ENCODE measurements around the gene AMPH.
A peak's percentile ranks its signal among the peaks of the same experiment; 100 is the strongest.

The AMPH gene

GRCh38 chr7:38630720-38631673 lies at the start of gene AMPH:
Gene AMPH (minus strand): TSS chr7:38631373. CDS start chr7:38631351, 22 bp downstream.
- peak; percentile 33 to 64 (median 49) for DNase-seq

DNA sequence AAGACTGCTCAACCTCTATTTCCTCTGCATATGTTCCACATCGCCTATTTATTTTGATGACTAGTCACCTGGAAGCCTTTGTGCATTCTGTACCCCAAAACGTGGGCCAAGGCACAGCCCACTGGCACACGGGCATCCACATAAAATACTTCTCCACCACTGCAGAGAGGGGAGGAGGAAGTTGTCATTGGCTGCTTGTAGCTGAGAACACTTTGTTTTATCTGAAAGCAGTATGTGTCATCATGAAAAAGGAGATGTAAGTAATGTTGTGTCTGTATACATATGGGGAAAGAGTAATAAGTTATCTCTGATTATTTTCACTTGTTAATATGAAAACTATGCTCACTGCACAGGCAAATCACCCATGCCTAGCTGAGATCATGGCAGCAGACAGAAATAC lies 48.2 kb upstream of the AMPH start:
- peak; percentile 18 to 48 (median 35) for DNase-seq

DNA sequence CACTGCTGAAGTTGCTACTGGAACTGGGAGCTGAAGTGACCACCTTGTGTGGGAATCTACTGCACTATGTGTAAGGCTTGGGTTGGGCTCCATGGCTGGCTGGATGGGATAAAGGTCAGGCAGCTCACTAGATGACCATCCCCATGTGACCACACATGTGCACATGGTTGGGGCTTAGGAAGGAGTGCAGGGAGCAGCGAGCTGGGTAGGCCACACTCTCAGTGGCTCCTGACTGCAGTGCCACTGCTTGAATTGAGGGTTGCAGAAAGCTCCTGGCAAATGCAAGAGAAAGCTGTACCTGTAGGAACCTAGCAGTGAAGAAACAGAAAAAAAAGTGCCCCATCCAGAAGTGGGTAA lies 47.5 kb upstream of the AMPH start:
- DNase-seq = no peak

DNA sequence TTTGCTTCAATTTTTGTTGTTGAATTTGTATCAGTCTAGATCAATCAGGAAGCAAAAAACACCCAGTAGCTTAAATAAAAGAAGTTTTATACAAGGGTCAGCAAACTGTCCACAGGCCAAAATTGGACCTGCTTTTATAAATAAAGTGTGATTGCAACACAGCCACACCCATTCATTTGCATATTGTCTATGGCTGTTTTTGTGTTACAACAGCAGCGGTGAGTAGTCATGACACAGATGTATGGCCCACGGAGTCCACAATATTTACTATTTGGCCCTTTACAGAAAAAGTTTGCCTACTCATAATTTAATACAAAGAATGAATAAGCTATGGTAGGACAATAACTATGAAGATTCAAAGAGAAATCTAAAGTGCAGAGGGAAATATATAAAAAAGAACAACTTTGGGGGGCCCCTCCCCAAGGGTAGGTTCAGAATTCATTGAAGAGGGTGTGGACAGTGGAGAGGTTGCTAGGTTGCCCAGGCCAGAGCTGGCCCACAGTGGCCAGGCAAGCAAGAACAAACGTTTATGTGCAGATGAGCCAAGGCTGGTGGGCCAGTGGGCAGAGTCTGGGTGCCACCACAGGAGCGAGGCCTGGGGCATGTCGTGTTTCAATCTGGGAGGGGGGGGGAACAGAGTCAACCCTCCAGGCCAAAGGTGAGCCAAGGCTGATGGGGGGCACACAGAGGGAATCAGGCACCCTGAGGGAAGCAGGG lies 47.0 kb upstream of the AMPH start:
- DNase-seq = peak in 2 of 3 donors; percentile 34 to 51

DNA sequence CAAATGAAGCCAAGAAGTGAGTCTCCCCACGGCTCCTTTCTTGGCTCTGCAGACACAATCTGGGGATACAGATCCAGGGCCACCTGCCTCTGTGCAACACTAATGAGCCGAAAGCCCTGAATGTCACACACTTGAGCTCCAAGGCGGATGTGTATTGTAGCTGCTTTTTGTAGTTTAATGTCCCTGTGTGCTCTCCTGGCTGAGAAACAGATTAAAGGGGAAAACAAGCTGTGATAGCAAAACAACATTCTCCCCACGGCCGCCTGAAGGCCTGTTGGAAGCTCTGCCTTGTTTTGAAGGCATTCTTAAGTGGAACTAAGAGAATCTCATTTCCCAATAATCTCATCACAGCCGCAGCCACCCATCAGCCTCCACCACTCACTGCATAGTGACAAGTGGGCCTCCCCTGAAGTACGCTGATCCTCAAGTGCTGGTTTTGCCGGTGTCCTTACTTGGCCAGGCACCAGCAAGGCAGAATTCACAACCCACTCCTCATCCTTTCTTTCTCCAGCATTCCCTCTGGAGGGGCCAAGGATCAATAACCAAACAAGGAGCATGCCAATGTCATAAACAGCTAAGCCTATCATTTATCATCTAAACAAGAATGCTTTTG lies 44.4 kb upstream of the AMPH start:
- DNase-seq = no peak

DNA sequence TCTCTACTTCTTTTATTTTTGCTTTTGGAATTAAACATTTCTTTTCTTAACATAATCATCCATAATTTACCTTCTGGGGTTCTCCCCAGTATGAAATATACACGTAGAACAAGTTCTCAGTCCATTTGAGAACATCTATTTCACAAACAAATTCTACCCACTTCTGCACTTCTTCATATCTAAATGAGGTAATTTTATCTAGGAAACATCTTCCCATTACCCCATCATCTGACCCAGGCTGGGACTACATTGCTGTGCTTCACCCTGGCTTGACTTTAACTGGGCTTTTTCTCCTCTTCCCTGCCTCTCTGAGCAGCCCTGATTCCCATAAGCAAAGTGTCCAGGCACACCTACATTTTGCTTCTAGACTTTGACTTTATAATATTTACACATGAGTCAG lies 43.3 kb upstream of the AMPH start:
- peak; percentile 22 to 47 (median 26) for DNase-seq

DNA sequence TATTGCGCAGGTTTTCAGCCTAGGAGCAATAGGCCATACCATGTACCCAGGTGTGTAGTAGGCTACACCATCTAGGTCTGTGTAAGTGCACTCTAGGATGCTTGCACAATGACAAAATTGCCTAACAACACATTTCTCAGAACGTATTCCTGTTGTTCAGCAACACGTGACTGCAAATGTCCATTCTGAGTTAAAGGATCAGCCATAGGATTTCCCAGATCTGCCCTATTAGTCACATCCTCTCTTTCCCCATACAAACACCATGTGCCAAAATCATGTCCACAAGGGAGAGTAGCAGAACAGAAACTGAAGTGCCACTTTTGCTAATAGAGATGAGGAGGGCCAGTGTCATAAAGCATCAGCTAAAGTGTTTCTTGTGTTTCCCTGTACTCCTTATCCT lies 42.6 kb upstream of the AMPH start:
- DNase-seq = peak; percentile 86 to 97 (median 97)

DNA sequence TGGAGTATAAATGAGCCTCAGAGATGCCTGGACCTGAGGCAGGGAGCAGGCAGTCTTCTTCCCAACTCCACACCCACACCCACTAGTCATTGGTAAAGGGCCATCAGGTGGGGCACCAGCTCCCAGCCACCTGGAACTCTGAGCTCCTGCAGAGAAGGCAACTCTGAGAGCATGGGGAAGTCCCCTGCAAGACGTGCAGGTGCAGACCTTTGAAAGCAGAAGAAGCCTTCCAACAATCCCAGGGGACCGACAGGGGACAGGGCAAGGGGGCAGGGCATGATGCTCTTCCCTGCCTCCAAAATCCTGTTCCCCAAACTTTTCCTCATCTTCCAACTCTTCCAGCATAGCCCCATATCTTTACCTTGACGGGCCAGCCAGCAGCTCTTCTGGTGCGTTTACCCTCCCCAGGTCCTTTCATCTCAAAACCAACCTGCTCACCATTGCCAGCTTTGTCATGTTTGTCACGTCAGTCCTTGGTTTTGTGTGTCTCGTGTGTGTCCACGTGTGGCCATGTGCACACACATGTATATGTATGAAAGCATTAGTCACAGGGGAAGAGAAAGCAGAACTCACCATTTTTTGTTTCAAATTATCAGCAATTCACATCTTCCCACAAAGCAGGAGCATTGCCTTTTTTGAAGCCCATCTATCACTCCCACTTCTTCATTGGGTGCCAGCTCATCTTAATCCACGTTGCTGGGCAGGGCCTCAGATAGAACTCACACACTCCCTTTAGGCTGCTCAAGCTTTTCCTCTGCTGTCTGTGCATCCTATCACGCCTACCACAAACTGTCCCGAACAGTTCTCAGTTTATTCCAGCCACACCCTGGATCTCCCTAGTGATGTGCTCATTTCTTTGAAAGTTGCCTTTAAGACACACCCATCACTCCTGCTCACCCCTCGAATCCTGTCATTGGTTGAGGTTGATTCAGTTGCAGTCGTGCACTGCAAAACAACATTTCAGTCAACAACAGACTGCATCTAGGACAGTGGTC lies 41.0 kb upstream of the AMPH start:
- DNase-seq = peak; percentile 38 to 61 (median 52)

DNA sequence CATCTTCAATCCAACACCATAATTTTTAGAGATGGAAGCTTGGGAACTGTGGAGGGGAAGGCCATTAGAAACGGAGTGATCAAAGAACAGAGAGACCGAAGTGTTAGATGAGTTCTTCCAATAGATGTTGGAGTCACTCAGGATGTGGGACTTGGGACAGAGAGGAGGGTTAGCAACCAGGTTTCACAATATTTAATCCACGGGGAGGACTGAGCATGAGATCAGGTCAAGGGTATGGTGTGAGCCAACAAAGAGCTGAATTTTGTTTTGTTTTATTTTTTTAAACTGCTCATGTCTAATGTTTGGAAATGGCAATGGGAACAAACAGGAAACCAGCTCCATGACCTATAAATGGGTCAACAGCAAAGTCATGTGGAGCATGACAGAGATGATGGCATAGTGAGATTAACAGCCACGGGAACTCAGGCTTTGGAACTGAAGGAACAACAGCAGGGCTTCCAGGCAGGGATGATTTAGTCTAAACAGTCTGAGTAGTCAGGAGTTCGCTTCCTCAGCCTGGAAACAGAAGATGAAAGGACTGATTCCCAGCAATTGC lies 38.9 kb upstream of the AMPH start:
- peak in 1 of 3 donors; percentile 29 for DNase-seq

- no peak for DNase-seq
These were observed 33.8 kb upstream of the AMPH start for GRCh38 chr7:38664972-38665371.

- peak; percentile 70 to 82 (median 77) for DNase-seq
These were observed 29.4 kb upstream of the AMPH start for GRCh38 chr7:38660427-38661099.

DNA sequence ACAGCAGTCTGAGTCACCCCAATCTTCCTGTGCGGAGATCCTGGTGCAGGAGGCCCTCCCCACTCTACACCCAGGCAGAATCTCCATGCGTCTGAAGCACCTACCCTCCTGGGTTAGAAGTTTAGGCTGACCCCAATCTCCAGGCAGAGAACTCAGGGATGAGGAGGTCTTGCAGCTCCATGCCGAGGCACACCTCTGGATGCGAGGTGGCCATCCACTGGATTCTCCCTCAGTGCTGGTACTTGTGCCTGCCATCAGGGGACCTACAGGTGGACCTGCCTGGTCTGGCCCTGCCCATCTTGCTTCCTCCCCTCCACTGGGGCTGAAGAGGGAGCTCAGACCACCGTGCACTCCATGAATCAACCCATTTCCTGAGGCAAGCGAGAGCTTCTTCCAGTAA lies 28.8 kb upstream of the AMPH start:
- no peak for DNase-seq

GRCh38 chr7:38658921-38659320 lies 27.7 kb upstream of the AMPH start:
- peak; percentile 54 to 63 (median 62) for DNase-seq

GRCh38 chr7:38656968-38657367 lies 25.8 kb upstream of the AMPH start:
- peak; percentile 72 to 93 (median 92) for DNase-seq

- no peak for DNase-seq
These were observed 24.9 kb upstream of the AMPH start for GRCh38 chr7:38655833-38656774.

- DNase-seq = peak in 1 of 3 donors; percentile 3
These were observed 6.8 kb upstream of the AMPH start for GRCh38 chr7:38637957-38638356.

DNA sequence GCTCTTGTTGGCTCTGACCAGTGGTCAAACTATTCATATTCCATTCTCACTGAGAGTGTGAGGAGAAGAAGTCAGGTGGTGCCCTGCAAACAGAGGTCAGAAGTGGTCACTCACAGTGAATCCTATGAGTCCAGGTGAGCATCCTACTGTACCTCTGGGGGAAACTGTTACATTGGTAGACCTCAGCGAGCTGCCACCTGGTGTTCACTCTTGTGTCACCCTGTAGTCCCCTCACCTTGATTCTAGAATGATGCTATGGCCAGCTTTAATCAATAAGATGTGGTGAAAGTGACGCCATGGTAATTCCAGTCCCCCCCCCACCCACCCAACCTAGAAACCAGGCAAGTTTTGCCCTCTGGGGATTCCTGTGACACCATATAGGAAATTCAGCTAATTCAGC lies 1.2 kb upstream of the AMPH start:
- DNase-seq = peak in 1 of 3 donors; percentile 5

GRCh38 chr7:38629651-38630510 lies 1.3 kb downstream of the AMPH start:
- peak in 2 of 3 donors; percentile 13 to 14 for DNase-seq

All from suppressor macrophage treated with lipopolysaccharide for 1 hour (primary cell).